H9 (cell line): ENCODE data around the gene FAM151A. TPM values are rescaled to one million over a fixed set of nuclear protein-coding genes. Genes with fewer than 3 reads are reported as not detected.

Experiments used
- DNase-seq: peaks from one replicate; pipeline ENCODE4 v3.0.0-alpha.2; 2017
- H2AFZ ChIP-seq: one replicate; pipeline ENCODE4 v1.6.1; 2013; ENCODE audit warnings: mild to moderate bottlenecking, low read length, control low read depth, moderate library complexity
- H2AK5ac ChIP-seq: 2 replicates; pipeline ENCODE4 v1.6.1; 2013; ENCODE audit warnings: low read length, control low read depth, mixed read lengths; ENCODE audit not compliant: insufficient read length
- H2BK120ac ChIP-seq: one replicate; pipeline ENCODE4 v1.6.1; 2013; ENCODE audit warnings: low read depth, mild to moderate bottlenecking, low read length, control low read depth, inconsistent platforms; ENCODE audit not compliant: poor library complexity, severe bottlenecking
- H2BK12ac ChIP-seq: 2 replicates; pipeline ENCODE4 v1.6.1; 2013; ENCODE audit warnings: low read length, control low read depth, mixed read lengths, low read depth; ENCODE audit not compliant: insufficient read length
- H2BK15ac ChIP-seq: 2 replicates; pipeline ENCODE4 v1.6.1; 2013; ENCODE audit warnings: low read depth, low read length, control low read depth
- H2BK20ac ChIP-seq: one replicate; pipeline ENCODE4 v1.6.1; 2013; ENCODE audit warnings: low read depth, mild to moderate bottlenecking, low read length, control low read depth, inconsistent platforms; ENCODE audit not compliant: poor library complexity, severe bottlenecking
- H2BK5ac ChIP-seq: 2 replicates; pipeline ENCODE4 v1.6.1; 2013; ENCODE audit warnings: low read length, control low read depth, mixed read lengths; ENCODE audit not compliant: insufficient read length
- H3K14ac ChIP-seq: 2 replicates; pipeline ENCODE4 v1.6.1; 2013; ENCODE audit warnings: low read length, control low read depth; ENCODE audit not compliant: insufficient read depth
- H3K18ac ChIP-seq: 2 replicates; pipeline ENCODE4 v1.6.1; 2013; ENCODE audit warnings: low read depth, mild to moderate bottlenecking, mixed read lengths, low read length, control low read depth; ENCODE audit not compliant: insufficient read length
- H3K23ac ChIP-seq: 2 replicates; pipeline ENCODE4 v1.6.1; 2013; ENCODE audit warnings: low read length, control low read depth, mixed read lengths, low read depth; ENCODE audit not compliant: insufficient read length
- H3K23me2 ChIP-seq: 2 replicates; pipeline ENCODE4 v1.6.1; 2013; ENCODE audit warnings: low read depth, mild to moderate bottlenecking, mixed read lengths, low read length, control low read depth; ENCODE audit not compliant: insufficient read length, poor library complexity, severe bottlenecking
- H3K27ac ChIP-seq: 2 replicates; pipeline ENCODE4 v1.5.1; 2013; ENCODE audit warnings: low read length, control low read depth, mixed read lengths, low read depth; ENCODE audit not compliant: insufficient read length
- H3K27me3 ChIP-seq: 2 replicates; pipeline ENCODE4 v1.6.1; 2013; ENCODE audit warnings: low read length, control low read depth, inconsistent platforms; ENCODE audit not compliant: insufficient read depth
- H3K4ac ChIP-seq: 2 replicates; pipeline ENCODE4 v1.6.1; 2013; ENCODE audit warnings: low read depth, mild to moderate bottlenecking, control low read depth, inconsistent platforms, low read length, moderate library complexity
- H3K4me1 ChIP-seq: 2 replicates; pipeline ENCODE4 v1.6.1; 2013; ENCODE audit warnings: low read length, control low read depth, inconsistent platforms; ENCODE audit not compliant: insufficient read depth
- H3K4me2 ChIP-seq: 2 replicates; pipeline ENCODE4 v1.6.1; 2013; ENCODE audit warnings: low read length, control low read depth, mixed read lengths; ENCODE audit not compliant: insufficient read length, insufficient read depth
- H3K56ac ChIP-seq: 2 replicates; pipeline ENCODE4 v1.6.1; 2013; ENCODE audit warnings: low read depth, mild to moderate bottlenecking, mixed read lengths, low read length, control low read depth; ENCODE audit not compliant: insufficient read length
- H3K79me1 ChIP-seq: 2 replicates; pipeline ENCODE4 v1.6.1; 2013; ENCODE audit warnings: low read depth, mild to moderate bottlenecking, moderate library complexity, low read length, control low read depth, inconsistent platforms; ENCODE audit not compliant: insufficient read depth, poor library complexity, severe bottlenecking
- H3K79me2 ChIP-seq: 2 replicates; pipeline ENCODE4 v1.6.1; 2013; ENCODE audit warnings: low read length, control low read depth, inconsistent platforms; ENCODE audit not compliant: insufficient read depth
- H3K9ac ChIP-seq: 2 replicates; pipeline ENCODE4 v1.6.1; 2013; ENCODE audit warnings: low read length, control low read depth, mixed read lengths; ENCODE audit not compliant: insufficient read length; ENCODE audit errors: extremely low read depth
- H3K9me3 ChIP-seq: one replicate; pipeline ENCODE4 v1.6.1; 2013; ENCODE audit warnings: low read depth, low read length, inconsistent platforms; ENCODE audit not compliant: control insufficient read depth
- H3T11ph ChIP-seq: one replicate; pipeline ENCODE4 v1.6.1; 2013; ENCODE audit warnings: mild to moderate bottlenecking, low read length, control low read depth, inconsistent platforms
- H4K20me1 ChIP-seq: one replicate; pipeline ENCODE4 v1.6.1; 2013; ENCODE audit not compliant: control insufficient read depth, insufficient read length, insufficient read depth
- H4K5ac ChIP-seq: 2 replicates; pipeline ENCODE4 v1.6.1; 2013; ENCODE audit warnings: low read depth, mild to moderate bottlenecking, mixed read lengths, low read length, control low read depth; ENCODE audit not compliant: insufficient read length
- H4K8ac ChIP-seq: replicated peaks from 2 replicates; pipeline ENCODE4 v1.6.1; 2013; ENCODE audit warnings: low read length, control low read depth, mixed read lengths, low read depth; ENCODE audit not compliant: insufficient read length
- H4K91ac ChIP-seq: 2 replicates; pipeline ENCODE4 v1.6.1; 2013; ENCODE audit warnings: low read depth, mild to moderate bottlenecking, moderate library complexity, mixed read lengths, low read length, control low read depth; ENCODE audit not compliant: insufficient read length
- H3K27ac Mint-ChIP-seq, 3 experiments: 2 replicates in 2 of 3; 3 replicates in 1 of 3; pipeline ENCODE4 v1.8.0; 2020 to 2021; ENCODE audit warnings: mixed read lengths in 3 of 3, mild to moderate bottlenecking in 1 of 3, moderate library complexity in 1 of 3
- H3K27me3 Mint-ChIP-seq: 2 replicates; pipeline ENCODE4 v1.8.0; 2021; ENCODE audit warnings: low read depth, mild to moderate bottlenecking, moderate library complexity, mixed read lengths
- H3K36me3 Mint-ChIP-seq, 3 experiments: 2 replicates in 2 of 3; 3 replicates in 1 of 3; pipeline ENCODE4 v1.8.0; 2020 to 2021; ENCODE audit warnings: low read depth in 3 of 3, mixed read lengths in 3 of 3; ENCODE audit not compliant: insufficient read depth in 1 of 3
- H3K4me1 Mint-ChIP-seq, 2 experiments: 2 replicates each; pipeline ENCODE4 v1.8.0; 2020; ENCODE audit warnings: mixed read lengths in 2 of 2
- H3K4me3 Mint-ChIP-seq, 2 experiments: 2 replicates in 1 of 2; 3 replicates in 1 of 2; pipeline ENCODE4 v1.8.0; 2020 to 2021; ENCODE audit warnings: mild to moderate bottlenecking in 2 of 2, mixed read lengths in 2 of 2, moderate library complexity in 1 of 2
- H3K9me3 Mint-ChIP-seq, 2 experiments: 2 replicates in 1 of 2; 3 replicates in 1 of 2; pipeline ENCODE4 v1.8.0; 2020; ENCODE audit warnings: mild to moderate bottlenecking in 2 of 2, mixed read lengths in 2 of 2, moderate library complexity in 1 of 2
- CTCF ChIP-seq: fragments of 200-600 bp; sonication (generic); conservative IDR thresholded peaks from 3 replicates; pipeline ENCODE4 v1.8.0; 2021; ENCODE audit warnings: antibody characterized with exemption, mild to moderate bottlenecking
- WGBS: extraction: QIAGEN DNeasy Blood & Tissue Kit; methylation state at CpG from one replicate; pipeline ENCODE4 v1.1.7; 2013; ENCODE audit warnings: missing lambda C conversion rate, low lambda C conversion rate, mixed read lengths; ENCODE audit not compliant: insufficient read length; ENCODE audit errors: extremely low coverage; 5-methylcytosine and 5-hydroxymethylcytosine counted together
- total RNA-seq: library from RNA; stranded (reverse); gene quantifications from 2 replicates; pipeline ENCODE4 v1.2.1, GENCODE V29; 2021

FAM151A gene
- total RNA-seq, 1 experiment from 2014 or later, result not detected

- Histone ChIP-seq H4K20me1 (no peaks in the 10 kb centered on the region), H2AFZ (no peak within 1 kb of the TSS), H3K4me1 (no peaks in the 10 kb centered on the region), H3K56ac (no peak within 1 kb of the TSS), H3K9ac (no peak within 1 kb of the TSS), H3K9me3 (peaks cover 7% of the 10 kb centered on the region), H4K5ac (no peak within 1 kb of the TSS), H3K27ac (no peak within 1 kb of the TSS), H4K8ac (no peak within 1 kb of the TSS), H2BK15ac (no peak within 1 kb of the TSS), H2AK5ac (no peak within 1 kb of the TSS), H3K23ac (no peak within 1 kb of the TSS), H4K91ac (no peak within 1 kb of the TSS), H3K79me2 (no peaks in the 10 kb centered on the region), H3K27me3 (no peaks in the 10 kb centered on the region), H3K14ac (no peak within 1 kb of the TSS), H3K18ac (no peak within 1 kb of the TSS), H2BK20ac (no peak within 1 kb of the TSS), H3K4ac (no peak within 1 kb of the TSS), H3K79me1 (no peaks in the 10 kb centered on the region), H2BK120ac (no peak within 1 kb of the TSS), H2BK5ac (no peak within 1 kb of the TSS), H2BK12ac (no peak within 1 kb of the TSS), H3T11ph (no peak within 1 kb of the TSS), H3K4me2 (no peak within 1 kb of the TSS), H3K23me2 (no peaks in the 10 kb centered on the region)
- no peak within 1 kb of the TSS; a peak in 1 of 7 replicates for H3K27ac Mint-ChIP-seq
- no CpG with 5 or more reads among the region's 8 CpGs for WGBS
- no peak for TF ChIP-seq CTCF
- no peak within 1 kb of the TSS for H3K4me3 Mint-ChIP-seq
- peaks cover 0 to 10% (median 2%) of the 10 kb centered on the region in 3 experiments; a peak in 4 of 7 replicates for H3K36me3 Mint-ChIP-seq
- peaks cover 4 to 5% of the 10 kb centered on the region in 2 experiments; a peak in 2 of 4 replicates for H3K4me1 Mint-ChIP-seq
- peaks cover 18 to 28% of the 10 kb centered on the region in 2 experiments for H3K9me3 Mint-ChIP-seq
- H3K27me3 Mint-ChIP-seq, result peaks cover 15% of the 10 kb centered on the region
- no peak for DNase-seq
These were observed 17.8 kb upstream of the FAM151A start, which contains the start of gene MROH7 for GRCh38 chr1:54640863-54641836. Gene MROH7 (plus strand): TSS chr1:54641786. CDS start chr1:54652927, 11,141 bp downstream.
